Adipose tissue (tissue), 3 donors: ENCODE data around the gene OPN1MW. TPM values are rescaled to one million over a fixed set of nuclear protein-coding genes. Genes with fewer than 3 reads are reported as not detected.
"Not testable (repeated sequence)": the region's sequence is repeated elsewhere in the genome, so short reads cannot be mapped to it uniquely, and the experiment has no call there.

Experiments
- H3K27ac ChIP-seq: one replicate; pipeline ENCODE4 v1.5.1; 2013; ENCODE audit warnings: low read depth, low read length
- WGBS, 3 donors: extraction: QIAGEN DNeasy Blood & Tissue Kit; methylation state at CpG; one replicate each; pipeline ENCODE4 v1.1.7; 2013; 5-methylcytosine and 5-hydroxymethylcytosine counted together
- polyA plus RNA-seq, 3 donors: library from polyadenylated mRNA; stranded (reverse); fragments of 200-250 nt; gene quantifications; one replicate each; pipeline ENCODE4 v1.2.3, GENCODE V29; 2013
- donor health status: healthy with polysubstance abuse.
- donor health status: Bipolar disorder and iron deficiency.
- donor health status: healthy.

OPN1MW gene
- polyA plus RNA-seq, 3 donors = not detected

DNA sequence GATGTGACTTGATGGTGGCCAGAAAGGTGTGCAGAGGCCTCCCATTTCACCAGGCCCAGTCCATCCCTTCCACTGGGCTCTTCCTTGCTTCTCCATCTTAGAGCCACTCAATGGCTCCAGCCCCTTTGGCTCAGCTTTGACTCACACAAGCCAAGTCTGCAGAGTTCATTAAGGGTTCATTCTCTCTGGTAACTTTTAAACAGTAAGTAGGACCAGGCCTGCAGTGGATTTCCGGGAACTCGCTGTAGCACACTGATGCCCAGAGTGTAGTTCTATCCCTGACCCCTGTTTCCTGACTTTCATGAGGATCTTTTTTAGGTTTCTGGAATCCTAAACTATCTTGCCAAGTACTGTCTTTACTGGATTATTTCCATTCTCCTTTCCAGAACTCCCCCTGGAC is 11.9 kb downstream of the OPN1MW start:
- no CpG with 5 or more reads among the region's 2 CpGs for WGBS, 3 donors
- H3K27ac ChIP-seq = not testable (repeated sequence)

DNA sequence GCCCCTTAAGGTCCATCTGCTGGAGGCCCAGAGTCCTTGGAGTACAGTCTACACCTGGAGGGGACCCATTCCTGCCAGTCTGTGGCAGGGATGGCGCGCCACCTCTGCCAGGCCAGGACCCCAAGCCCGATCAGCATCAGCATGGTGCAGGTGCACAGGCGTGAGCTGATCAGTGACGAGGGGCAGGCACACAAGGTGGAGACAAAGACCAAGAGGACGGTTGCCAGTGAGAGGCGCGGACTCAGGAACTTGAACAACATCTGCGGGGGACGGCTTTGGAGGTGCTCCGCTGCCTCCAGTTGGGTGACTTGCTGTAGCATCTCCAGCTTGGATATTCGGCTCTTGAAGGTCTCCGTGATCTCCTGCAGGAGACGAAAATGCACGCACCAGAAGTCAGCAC is 14.1 kb downstream of the OPN1MW start:
- H3K27ac ChIP-seq = not testable (repeated sequence)
- no CpG with 5 or more reads among the region's 15 CpGs for WGBS, 3 donors

- H3K27ac ChIP-seq = not testable (repeated sequence)
- no CpG with 5 or more reads among the region's 21 CpGs for WGBS, 3 donors
Measured at GRCh38 chrX:154209670-154210418, 27.4 kb downstream of the OPN1MW start.

GRCh38 chrX:154211057-154211456 is 28.7 kb downstream of the OPN1MW start:
- not testable (repeated sequence) for H3K27ac ChIP-seq
- WGBS, 3 donors = 81 to 86% (median 81%) methylated on average over 3 to 5 of the region's 9 CpGs

- H3K27ac ChIP-seq = not testable (repeated sequence)
- WGBS, 3 donors = no CpG with 5 or more reads among the region's 10 CpGs
Measured at GRCh38 chrX:154211499-154211898, 29.1 kb downstream of the OPN1MW start.

DNA sequence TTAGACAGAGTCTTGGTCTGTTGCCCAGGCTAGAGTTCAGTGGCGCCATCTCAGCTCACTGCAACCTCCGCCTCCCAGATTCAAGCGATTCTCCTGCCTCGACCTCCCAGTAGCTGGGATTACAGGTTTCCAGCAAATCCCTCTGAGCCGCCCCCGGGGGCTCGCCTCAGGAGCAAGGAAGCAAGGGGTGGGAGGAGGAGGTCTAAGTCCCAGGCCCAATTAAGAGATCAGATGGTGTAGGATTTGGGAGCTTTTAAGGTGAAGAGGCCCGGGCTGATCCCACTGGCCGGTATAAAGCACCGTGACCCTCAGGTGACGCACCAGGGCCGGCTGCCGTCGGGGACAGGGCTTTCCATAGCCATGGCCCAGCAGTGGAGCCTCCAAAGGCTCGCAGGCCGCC is 37.1 kb downstream of the OPN1MW start, which contains the start of gene OPN1MW2:
Gene OPN1MW2 (plus strand): TSS at position 301 of the 400 bp plus-strand sequence. CDS start 60 bp downstream, at position 361.
- WGBS, 3 donors = no CpG with 5 or more reads among the region's 16 CpGs
- H3K27ac ChIP-seq = not testable (repeated sequence)

DNA sequence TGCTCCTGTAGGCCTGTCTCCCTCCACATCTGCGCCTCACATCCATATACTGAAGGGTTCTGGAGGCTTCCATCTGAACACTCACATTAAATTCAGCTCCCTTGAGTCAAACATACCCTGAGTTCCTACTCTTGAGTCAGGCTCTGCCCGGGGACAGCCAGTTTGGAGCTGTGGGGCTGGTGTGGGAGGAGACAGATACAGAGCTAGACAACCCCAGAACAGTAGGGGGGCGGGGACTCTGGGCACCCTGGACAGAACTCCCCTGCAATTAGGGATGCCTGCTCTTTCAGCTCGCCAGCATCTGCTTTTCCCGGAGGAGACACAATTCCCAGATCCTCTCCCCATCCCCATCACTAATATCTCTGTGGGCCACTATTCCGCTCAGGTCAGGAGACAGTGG is 42.9 kb downstream of the OPN1MW start:
- WGBS, 3 donors = no CpG with 5 or more reads among the region's 6 CpGs
- H3K27ac ChIP-seq = not testable (repeated sequence)

GRCh38 chrX:154226706-154227105 is 44.3 kb downstream of the OPN1MW start:
- no CpG with 5 or more reads among the region's 9 CpGs for WGBS, 3 donors
- H3K27ac ChIP-seq = not testable (repeated sequence)

GRCh38 chrX:154231443-154231842 is 49.0 kb downstream of the OPN1MW start:
- not testable (repeated sequence) for H3K27ac ChIP-seq
- WGBS, 3 donors = no CpG with 5 or more reads among the region's 3 CpGs

DNA sequence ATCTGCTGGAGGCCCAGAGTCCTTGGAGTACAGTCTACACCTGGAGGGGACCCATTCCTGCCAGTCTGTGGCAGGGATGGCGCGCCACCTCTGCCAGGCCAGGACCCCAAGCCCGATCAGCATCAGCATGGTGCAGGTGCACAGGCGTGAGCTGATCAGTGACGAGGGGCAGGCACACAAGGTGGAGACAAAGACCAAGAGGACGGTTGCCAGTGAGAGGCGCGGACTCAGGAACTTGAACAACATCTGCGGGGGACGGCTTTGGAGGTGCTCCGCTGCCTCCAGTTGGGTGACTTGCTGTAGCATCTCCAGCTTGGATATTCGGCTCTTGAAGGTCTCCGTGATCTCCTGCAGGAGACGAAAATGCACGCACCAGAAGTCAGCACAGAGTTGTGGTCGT is 51.2 kb downstream of the OPN1MW start:
- WGBS, 3 donors = no CpG with 5 or more reads among the region's 16 CpGs
- not testable (repeated sequence) for H3K27ac ChIP-seq

- not testable (repeated sequence) for H3K27ac ChIP-seq
- 69 to 82% methylated on average over 6 to 8 of the region's 11 CpGs; no CpG with 5 or more reads in 1 of the 3 donors for WGBS, 3 donors
Measured at GRCh38 chrX:154238939-154239559, 56.7 kb downstream of the OPN1MW start.

GRCh38 chrX:154239982-154240503 is 57.6 kb downstream of the OPN1MW start:
- H3K27ac ChIP-seq = not testable (repeated sequence)
- WGBS, 3 donors = 81 to 82% methylated on average over 6 of the region's 8 CpGs; no CpG with 5 or more reads in 1 of the 3 donors

Other genes with a start within 250 kb of the OPN1MW start
- gene NAA10, start 247.6 kb upstream of the OPN1MW start, polyA plus RNA-seq = 100 to 1,000 TPM in 1 of 3 donors, 10 to 100 TPM in 2; 68.6 to 169 (median 98.6) TPM
- gene RENBP, start 238.0 kb upstream of the OPN1MW start, polyA plus RNA-seq = 10 to 100 TPM in 2 of 3 donors, 1 to 10 TPM in 1; 2.9 to 19.3 (median 18.4) TPM
- gene HCFC1, start 210.8 kb upstream of the OPN1MW start, polyA plus RNA-seq = 10 to 100 TPM in 2 of 3 donors, 1 to 10 TPM in 1; 9.5 to 20.2 (median 13.7) TPM
- gene TMEM187, start 209.8 kb upstream of the OPN1MW start, polyA plus RNA-seq = 10 to 100 TPM in 1 of 3 donors, 1 to 10 TPM in 2; 3.3 to 14.3 (median 5.8) TPM
- 10 to 100 TPM; 53.8 to 92.1 (median 68.1) TPM for gene IRAK1, start 162.7 kb upstream of the OPN1MW start, polyA plus RNA-seq
- 10 to 100 TPM in 2 of 3 donors, 1 to 10 TPM in 1; 7.6 to 15.5 (median 13.3) TPM for gene MECP2, start 84.9 kb upstream of the OPN1MW start, polyA plus RNA-seq
- gene OPN1LW, start 38.4 kb upstream of the OPN1MW start, polyA plus RNA-seq = not detected
- gene OPN1MW2, start 37.2 kb downstream of the OPN1MW start, polyA plus RNA-seq = not detected
- not detected for gene OPN1MW3, start 75.0 kb downstream of the OPN1MW start, polyA plus RNA-seq
- not detected for gene TEX28, start 112.5 kb downstream of the OPN1MW start, polyA plus RNA-seq
- gene TKTL1, start 113.2 kb downstream of the OPN1MW start, polyA plus RNA-seq = under 1 TPM; 0.05 to 0.40 (median 0.11) TPM
- gene FLNA, start 192.0 kb downstream of the OPN1MW start, polyA plus RNA-seq = 100 to 1,000 TPM; 118 to 552 (median 446) TPM
- gene EMD, start 196.7 kb downstream of the OPN1MW start, polyA plus RNA-seq = 100 to 1,000 TPM in 1 of 3 donors, 10 to 100 TPM in 2; 66.4 to 115 (median 90.5) TPM
- 1,000 to 10,000 TPM; 6,483 to 8,176 (median 7,781) TPM for gene RPL10, start 215.8 kb downstream of the OPN1MW start, polyA plus RNA-seq
- gene DNASE1L1, start 226.7 kb downstream of the OPN1MW start, polyA plus RNA-seq = 10 to 100 TPM in 2 of 3 donors, 1 to 10 TPM in 1; 7.5 to 26.6 (median 18.6) TPM
- 10 to 100 TPM; 22.4 to 45.8 (median 35.2) TPM for gene TAFAZZIN, start 228.9 kb downstream of the OPN1MW start, polyA plus RNA-seq
- 10 to 100 TPM; 30.9 to 68.7 (median 45.9) TPM for gene ATP6AP1, start 246.1 kb downstream of the OPN1MW start, polyA plus RNA-seq